Peyer's patch (tissue), 4 donors: Measurements from ENCODE around the gene GAS7. TPM values are rescaled to one million over a fixed set of nuclear protein-coding genes. Genes with fewer than 3 reads are reported as not detected.

Experiments
- DNase-seq, 3 donors: peaks; one replicate each; pipeline ENCODE4 v3.0.0-alpha.2; 2017 to 2019
- H3K27ac ChIP-seq, 4 donors: fragments of 200-600 bp; sonication (generic); one replicate each; pipeline ENCODE4 v1.5.1; 2016 to 2019
- H3K27me3 ChIP-seq, 2 donors: fragments of 200-600 bp; sonication (generic); one replicate each; pipeline ENCODE4 v1.5.1; 2019
- H3K36me3 ChIP-seq, 3 donors: fragments of 200-600 bp; sonication (generic); one replicate each; pipeline ENCODE4 v1.5.1; 2016 to 2019
- H3K4me1 ChIP-seq, 4 donors: fragments of 200-600 bp; sonication (generic); one replicate each; pipeline ENCODE4 v1.5.1; 2016 to 2019
- H3K4me3 ChIP-seq, 4 donors: fragments of 200-600 bp; sonication (generic); 1 replicate in 3 of 4; 2 replicates in 1 of 4; pipeline ENCODE4 v1.5.1; 2016 to 2019; ENCODE audit warnings: mild to moderate bottlenecking in 1 of 4
- H3K9me3 ChIP-seq, 4 donors: fragments of 200-600 bp; sonication (generic); one replicate each; pipeline ENCODE4 v1.5.1; 2016 to 2019; ENCODE audit warnings: mild to moderate bottlenecking in 1 of 4
- CTCF ChIP-seq, 6 experiments: fragments of 450-650 bp in 4 of 6; fragments of 200-600 bp in 2 of 6; sonication (generic) in 1 of 6; IDR thresholded peaks; one replicate each; pipeline ENCODE4 v1.5.1; 2017 to 2019; ENCODE audit warnings: antibody characterized with exemption in 6 of 6, mild to moderate bottlenecking in 3 of 6, moderate library complexity in 1 of 6
- POLR2A ChIP-seq, 2 donors: fragments of 450-650 bp; IDR thresholded peaks; one replicate each; pipeline ENCODE4 v1.5.1; 2017; ENCODE audit warnings: antibody characterized with exemption in 2 of 2, mild to moderate bottlenecking in 2 of 2, moderate library complexity in 2 of 2
- total RNA-seq, 4 donors: library from RNA; depleted of rRNA; stranded (reverse); fragments of >200 nt; gene quantifications; one replicate each; pipeline ENCODE4 v1.1.0, GENCODE V29; 2016

GAS7 gene
- total RNA-seq, 4 donors from 2014 or later: 6.8 to 104 (median 27.6) TPM

GRCh38 chr17:10051112-10051511 is 147.3 kb downstream of the GAS7 start:
- no peak for DNase-seq
- H3K27me3 ChIP-seq: no peaks in the 10 kb centered on the region
- no peak overlapping the region for H3K4me3 ChIP-seq
- H3K9me3 ChIP-seq: no peaks in the 10 kb centered on the region
- no peak for TF ChIP-seq POLR2A (IDR thresholded peaks at IDR 0.05)
- TF ChIP-seq CTCF (IDR thresholded peaks at IDR 0.05): no peak
- no peaks in the 10 kb centered on the region for H3K36me3 ChIP-seq
- H3K27ac ChIP-seq: peak overlapping the region in 3 of 4 donors; percentile 27 to 75 (median 66)
- H3K4me1 ChIP-seq: peaks cover 0 to 5% (median 0%) of the 10 kb centered on the region in 4 donors

- DNase-seq: no peak
- TF ChIP-seq POLR2A (IDR thresholded peaks at IDR 0.05): no peak
- no peak for TF ChIP-seq CTCF (IDR thresholded peaks at IDR 0.05)
- Histone ChIP-seq H3K27ac (peak overlapping the region; percentile 11 to 75 (median 46)), H3K4me3 (no peak overlapping the region), H3K36me3 (no peaks in the 10 kb centered on the region), H3K9me3 (no peaks in the 10 kb centered on the region), H3K4me1 (peaks cover 0 to 5% (median 0%) of the 10 kb centered on the region in 4 donors), H3K27me3 (no peaks in the 10 kb centered on the region)
Observed at GRCh38 chr17:10050597-10051101, 147.8 kb downstream of the GAS7 start.

GRCh38 chr17:10048629-10049350 is 149.6 kb downstream of the GAS7 start:
- Histone ChIP-seq H3K9me3 (no peaks in the 10 kb centered on the region), H3K4me1 (peaks cover 0 to 5% (median 0%) of the 10 kb centered on the region in 4 donors), H3K27ac (no peak overlapping the region), H3K4me3 (no peak overlapping the region), H3K36me3 (no peaks in the 10 kb centered on the region), H3K27me3 (no peaks in the 10 kb centered on the region)
- no peak for DNase-seq
- TF ChIP-seq POLR2A (IDR thresholded peaks at IDR 0.05) (no peak), CTCF (IDR thresholded peaks at IDR 0.05) (no peak)

GRCh38 chr17:10046786-10047785 is 151.3 kb downstream of the GAS7 start:
- no peak overlapping the region for H3K27ac ChIP-seq
- no peak for TF ChIP-seq POLR2A (IDR thresholded peaks at IDR 0.05)
- no peak for TF ChIP-seq CTCF (IDR thresholded peaks at IDR 0.05)
- no peaks in the 10 kb centered on the region for H3K9me3 ChIP-seq
- H3K4me3 ChIP-seq: no peak overlapping the region
- DNase-seq: no peak
- peaks cover 0 to 5% (median 0%) of the 10 kb centered on the region in 4 donors for H3K4me1 ChIP-seq
- no peaks in the 10 kb centered on the region for H3K27me3 ChIP-seq
- H3K36me3 ChIP-seq: no peaks in the 10 kb centered on the region

- Histone ChIP-seq H3K36me3 (no peaks in the 10 kb centered on the region), H3K9me3 (no peaks in the 10 kb centered on the region), H3K4me3 (no peak overlapping the region), H3K27me3 (no peaks in the 10 kb centered on the region), H3K4me1 (peaks cover 0 to 5% (median 0%) of the 10 kb centered on the region in 4 donors), H3K27ac (no peak overlapping the region)
- no peak for DNase-seq
- TF ChIP-seq CTCF (IDR thresholded peaks at IDR 0.05) (no peak), POLR2A (IDR thresholded peaks at IDR 0.05) (no peak)
Observed at GRCh38 chr17:10045871-10046658, 152.3 kb downstream of the GAS7 start.
